H1 (cell line): Measurements from ENCODE around the gene FAM111A. TPM values are rescaled to one million over a fixed set of nuclear protein-coding genes. Genes with fewer than 3 reads are reported as not detected.

Experiments used
- CTCF ChIA-PET: fragments of 300-600 bp; sonication (Branson Sonifier 250); formaldehyde crosslinking; loops from one replicate; lab custom pipeline; 2021; ENCODE audit not compliant: partially characterized antibody; lab: Charles Lee
- POLR2A ChIA-PET: fragments of 300-600 bp; sonication (Branson Sonifier 250); formaldehyde crosslinking; loops from one replicate; lab custom pipeline; 2021; ENCODE audit warnings: inconsistent platforms; ENCODE audit not compliant: partially characterized antibody; lab: Charles Lee
- DNase-seq, 2 experiments: peaks; one replicate each; pipeline versions ENCODE4 v3.0.0 to v3.0.0-alpha.2; 2010 to 2022; ENCODE audit warnings: low spot score in 2 of 2, low read depth in 1 of 2, mixed read lengths in 1 of 2
- FAIRE-seq: peaks from 2 replicates; lab custom pipeline; 2011; peaks lifted over from hg19 to GRCh38; lab: Jason Lieb, UNC
- H2AFZ ChIP-seq: 2 replicates; pipeline ENCODE4 v1.8.1; 2012; ENCODE audit warnings: low read length, inconsistent platforms
- H2AK5ac ChIP-seq: 2 replicates; pipeline ENCODE4 v1.6.1; 2013; ENCODE audit warnings: low read depth, low read length
- H2BK120ac ChIP-seq: replicated peaks from 2 replicates; pipeline ENCODE3; 2013; ENCODE audit warnings: low read depth, low read length, inconsistent platforms
- H2BK12ac ChIP-seq: 2 replicates; pipeline ENCODE4 v1.6.1; 2013; ENCODE audit warnings: low read depth, low read length
- H2BK15ac ChIP-seq: 2 replicates; pipeline ENCODE4 v1.6.1; 2013; ENCODE audit warnings: low read length
- H2BK20ac ChIP-seq: 2 replicates; pipeline ENCODE4 v1.6.1; 2013; ENCODE audit warnings: low read length
- H2BK5ac ChIP-seq: 2 replicates; pipeline ENCODE4 v1.6.1; 2013; ENCODE audit warnings: low read depth, low read length
- H3K14ac ChIP-seq: 2 replicates; pipeline ENCODE4 v1.6.1; 2013; ENCODE audit warnings: inconsistent platforms; ENCODE audit not compliant: insufficient read length
- H3K18ac ChIP-seq: 2 replicates; pipeline ENCODE4 v1.6.1; 2013; ENCODE audit warnings: low read length; ENCODE audit errors: extremely low read depth
- H3K23ac ChIP-seq: 2 replicates; pipeline ENCODE4 v1.6.1; 2013; ENCODE audit warnings: inconsistent platforms; ENCODE audit not compliant: insufficient read length
- H3K23me2 ChIP-seq: 2 replicates; pipeline ENCODE4 v1.6.1; 2013; ENCODE audit warnings: low read depth, low read length
- H3K27ac ChIP-seq: 2 replicates; pipeline ENCODE4 v1.6.1; 2011; ENCODE audit warnings: low read depth, low read length, inconsistent platforms
- H3K27me3 ChIP-seq, 4 experiments: replicated peaks in 1 of 4; 1 replicate in 1 of 4; 2 replicates in 3 of 4; pipeline versions ENCODE4 v1.6.1 to v1.8.1; 2011 to 2013; ENCODE audit warnings: low read length in 3 of 4, mild to moderate bottlenecking in 3 of 4, inconsistent platforms in 2 of 4, mixed read lengths in 2 of 4, moderate library complexity in 1 of 4; ENCODE audit not compliant: control insufficient read depth in 3 of 4, insufficient read depth in 3 of 4; ENCODE audit errors: extremely low read depth in 1 of 4
- H3K36me3 ChIP-seq, 4 experiments: 2 replicates each; pipeline versions ENCODE4 v1.6.1 to v1.8.1; 2011 to 2013; ENCODE audit warnings: mild to moderate bottlenecking in 4 of 4, low read length in 3 of 4, moderate library complexity in 2 of 4, control low read depth in 1 of 4, inconsistent platforms in 1 of 4; ENCODE audit not compliant: insufficient read depth in 4 of 4, control insufficient read depth in 2 of 4
- H3K4ac ChIP-seq: replicated peaks from 2 replicates; pipeline ENCODE3; 2013; ENCODE audit warnings: low read length, low read depth, mixed read lengths, inconsistent platforms; ENCODE audit not compliant: insufficient read length
- H3K4me1 ChIP-seq, 4 experiments: replicated peaks in 1 of 4; 1 replicate in 1 of 4; 2 replicates in 3 of 4; pipeline versions ENCODE4 v1.6.1 to v1.8.1; 2011 to 2013; ENCODE audit warnings: low read length in 3 of 4, inconsistent platforms in 2 of 4, mixed read lengths in 1 of 4; ENCODE audit not compliant: insufficient read depth in 4 of 4, control insufficient read depth in 3 of 4
- H3K4me2 ChIP-seq, 2 experiments: 2 replicates each; pipeline versions ENCODE4 v1.6.1 to v1.8.1; 2011 to 2013; ENCODE audit warnings: low read depth in 2 of 2, low read length in 2 of 2, control low read depth in 1 of 2, inconsistent platforms in 1 of 2, mild to moderate bottlenecking in 1 of 2; ENCODE audit not compliant: insufficient read depth in 1 of 2
- H3K4me3 ChIP-seq, 4 experiments: fragments of 200-600, 300-600 bp in 1 of 4; sonication (generic), shearing (Covaris generic), sonication (Bioruptor Twin) in 1 of 4; 2 replicates each; pipeline versions ENCODE4 v1.5.1 to v1.8.1; 2011 to 2016; ENCODE audit warnings: low read length in 4 of 4, low read depth in 3 of 4, control low read depth in 2 of 4, inconsistent platforms in 2 of 4, mild to moderate bottlenecking in 2 of 4, mixed read lengths in 1 of 4, moderate library complexity in 1 of 4; ENCODE audit not compliant: insufficient read depth in 2 of 4; ENCODE audit errors: extremely low read depth in 1 of 4
- H3K56ac ChIP-seq: replicated peaks from 2 replicates; pipeline ENCODE3; 2013; ENCODE audit warnings: low read depth, mild to moderate bottlenecking, mixed read lengths, low read length, inconsistent platforms; ENCODE audit not compliant: insufficient read length
- H3K79me1 ChIP-seq: 2 replicates; pipeline ENCODE4 v1.6.1; 2013; ENCODE audit warnings: low read depth, low read length, control low read depth
- H3K79me2 ChIP-seq, 2 experiments: 2 replicates each; pipeline versions ENCODE4 v1.6.1 to v1.8.1; 2012 to 2013; ENCODE audit warnings: low read length in 2 of 2, mild to moderate bottlenecking in 2 of 2, inconsistent platforms in 1 of 2; ENCODE audit not compliant: insufficient read depth in 2 of 2, control insufficient read depth in 1 of 2
- H3K9ac ChIP-seq, 4 experiments: replicated peaks in 1 of 4; 1 replicate in 1 of 4; 2 replicates in 3 of 4; pipeline versions ENCODE4 v1.6.1 to v1.8.1; 2011 to 2013; ENCODE audit warnings: low read depth in 3 of 4, low read length in 3 of 4, control low read depth in 2 of 4, mild to moderate bottlenecking in 2 of 4, moderate library complexity in 2 of 4, inconsistent platforms in 1 of 4; ENCODE audit errors: extremely low read depth in 1 of 4
- H3K9me3 ChIP-seq, 2 experiments: 2 replicates each; pipeline versions ENCODE4 v1.6.1 to v1.8.1; 2012 to 2013; ENCODE audit warnings: mild to moderate bottlenecking in 2 of 2, moderate library complexity in 2 of 2, control low read depth in 1 of 2, inconsistent platforms in 1 of 2, low read depth in 1 of 2, low read length in 1 of 2, mixed read lengths in 1 of 2; ENCODE audit not compliant: insufficient read depth in 2 of 2
- H4K20me1 ChIP-seq, 2 experiments: replicated peaks in 1 of 2; 2 replicates each; pipeline versions ENCODE3 to v1.8.1; 2011 to 2013; ENCODE audit warnings: inconsistent platforms in 2 of 2, low read length in 2 of 2, mild to moderate bottlenecking in 1 of 2; ENCODE audit not compliant: insufficient read depth in 2 of 2, control insufficient read depth in 1 of 2
- H4K5ac ChIP-seq: 2 replicates; pipeline ENCODE4 v1.6.1; 2013; ENCODE audit warnings: low read length, low read depth, mixed read lengths, inconsistent platforms; ENCODE audit not compliant: insufficient read length
- H4K8ac ChIP-seq: 2 replicates; pipeline ENCODE4 v1.8.0; 2013; ENCODE audit warnings: mild to moderate bottlenecking, moderate library complexity, low read length, inconsistent platforms; ENCODE audit not compliant: insufficient read depth; ENCODE audit errors: extremely low read depth
- H4K91ac ChIP-seq: replicated peaks from 2 replicates; pipeline ENCODE3; 2013; ENCODE audit warnings: low read length, mixed read lengths, inconsistent platforms; ENCODE audit not compliant: insufficient read length
- ATF3 ChIP-seq: IDR thresholded peaks from 2 replicates; pipeline ENCODE4 v1.6.1; 2011; ENCODE audit warnings: low read depth, mild to moderate bottlenecking, low read length; ENCODE audit not compliant: insufficient read depth
- BRCA1 ChIP-seq: IDR thresholded peaks from 2 replicates; pipeline ENCODE4 v1.6.1; 2012; ENCODE audit warnings: low read depth, low read length, improper control_type of control experiment
- CHD1 ChIP-seq: IDR thresholded peaks from 2 replicates; pipeline ENCODE4 v1.6.1; 2012; ENCODE audit warnings: low read depth, low read length, improper control_type of control experiment
- CHD2 ChIP-seq: IDR thresholded peaks from 2 replicates; pipeline ENCODE4 v1.6.1; 2012; ENCODE audit warnings: low read length, improper control_type of control experiment
- CREB1 ChIP-seq: IDR thresholded peaks from 2 replicates; pipeline ENCODE4 v1.6.1; 2012; ENCODE audit warnings: inconsistent platforms
- EGR1 ChIP-seq: IDR thresholded peaks from 2 replicates; pipeline ENCODE4 v1.6.1; 2011; ENCODE audit warnings: low read depth, low read length, borderline replicate concordance
- GABPA ChIP-seq: IDR thresholded peaks from 2 replicates; pipeline ENCODE4 v1.6.1; 2011; ENCODE audit warnings: mild to moderate bottlenecking, low read length, moderate library complexity, borderline replicate concordance; ENCODE audit not compliant: insufficient read depth
- KDM4A ChIP-seq: IDR thresholded peaks from one replicate; pipeline ENCODE4 v1.7.1; 2012; ENCODE audit warnings: low read depth, mild to moderate bottlenecking, moderate library complexity, low read length, inconsistent platforms; ENCODE audit not compliant: severe bottlenecking
- NANOG ChIP-seq: IDR thresholded peaks from 2 replicates; pipeline ENCODE4 v1.6.1; 2011; ENCODE audit warnings: low read length, low read depth, mild to moderate bottlenecking, inconsistent platforms; ENCODE audit not compliant: insufficient read depth, poor library complexity, severe bottlenecking
- RBBP5 ChIP-seq: IDR thresholded peaks from 2 replicates; pipeline ENCODE4 v1.7.1; 2012; ENCODE audit warnings: low read depth, mild to moderate bottlenecking, inconsistent platforms, low read length, moderate library complexity, borderline replicate concordance
- RNF2 ChIP-seq: fragments of 200-900, 300-1000 bp; sonication (generic); IDR thresholded peaks from 2 replicates; pipeline ENCODE4 v1.7.1; 2016; ENCODE audit warnings: borderline replicate concordance, low read depth, mild to moderate bottlenecking, antibody characterized with exemption, low read length; ENCODE audit not compliant: poor library complexity, severe bottlenecking; ENCODE audit errors: missing control alignments
- SAP30 ChIP-seq: fragments of 300-600 bp; sonication (generic); IDR thresholded peaks from 2 replicates; pipeline ENCODE4 v1.7.1; 2012; ENCODE audit warnings: low read length, moderate library complexity, mild to moderate bottlenecking, inconsistent platforms; ENCODE audit not compliant: insufficient read depth, insufficient replicate concordance
- SP1 ChIP-seq: IDR thresholded peaks from 2 replicates; pipeline ENCODE4 v1.6.1; 2011; ENCODE audit warnings: low read depth, low read length
- TCF12 ChIP-seq: IDR thresholded peaks from 2 replicates; pipeline ENCODE4 v1.6.1; 2011; ENCODE audit warnings: low read depth, mild to moderate bottlenecking, low read length
- WGBS, 2 experiments: shearing (Covaris generic) in 1 of 2; methylation state at CpG; one replicate each; pipeline versions ENCODE4 v1.1.6 to v1.1.7; 2013 to 2015; ENCODE audit warnings: low lambda C conversion rate in 2 of 2, mixed read lengths in 2 of 2, inconsistent platforms in 1 of 2, low coverage in 1 of 2, missing lambda C conversion rate in 1 of 2; ENCODE audit not compliant: insufficient replicate concordance in 2 of 2, insufficient coverage in 1 of 2, insufficient read length in 1 of 2; ENCODE audit errors: extremely low coverage in 1 of 2, missing lambda C conversion rate in 1 of 2; 5-methylcytosine and 5-hydroxymethylcytosine counted together
- polyA plus RNA-seq, 7 experiments: library from polyadenylated mRNA; depleted of rRNA in 3 of 7; stranded (reverse) in 5 of 7; unstranded in 2 of 7; fragments of >200 nt in 5 of 7; fragments of 200-250 nt in 2 of 7; gene quantifications; 1 replicate in 5 of 7; 2 replicates in 1 of 7; 4 replicates in 1 of 7; pipeline versions ENCODE4 v1.2.1 to v1.2.3, GENCODE V29; 2011 to 2013; ENCODE audit warnings: missing spikeins in 2 of 7, mixed read lengths in 2 of 7
- total RNA-seq: library from RNA; stranded (reverse); fragmentation: NEBNext Ultra II Directional; extraction: Animal tissue kit (Norgen Biotek cat#: 25700); gene quantifications from 2 replicates; pipeline ENCODE4 v1.2.1, GENCODE V29; 2021

Gene FAM111A
- total and polyA plus RNA-seq, 2 of the 8 experiments (the other 6 are each of a cell fraction or from before 2014, with no cell fraction given) = 10.2 to 29.9 TPM

GRCh38 chr11:59197991-59198390 is 55.3 kb downstream of the FAM111A start:
- CTCF ChIA-PET = interaction anchor here (0.6 to 2.6 kb wide), 7 partner anchors 9 to 221 kb away, joined by 3 to 26 read pairs (median 4); no protein-coding TSS in a partner anchor
- FAIRE-seq = no peak
- TF ChIP-seq KDM4A (no peak), CREB1 (no peak), SP1 (no peak), SAP30 (no peak), TCF12 (no peak), NANOG (no peak), RBBP5 (no peak), BRCA1 (no peak), RNF2 (no peak), GABPA (no peak), EGR1 (no peak), CHD1 (no peak), ATF3 (no peak), CHD2 (no peak)

More at GRCh38 chr11:59197991-59198390, 55.3 kb downstream of the FAM111A start:
- Histone ChIP-seq H3K36me3 (peaks cover 6 to 44% (median 31%) of the 10 kb centered on the region in 4 experiments; a peak in 7 of 8 replicates), H3K79me2 (no peaks in the 10 kb centered on the region), H3K56ac (no peak overlapping the region), H3K14ac (no peak overlapping the region), H2BK12ac (no peak overlapping the region), H4K20me1 (peaks cover 0 to 2% of the 10 kb centered on the region in 2 experiments), H3K4me3 (no peak overlapping the region), H3K23ac (no peak overlapping the region), H3K4me1 (no peaks in the 10 kb centered on the region; a peak in 1 of 7 replicates), H2BK20ac (no peak overlapping the region), H3K4ac (no peak overlapping the region), H2BK15ac (no peak overlapping the region), H3K79me1 (no peaks in the 10 kb centered on the region), H3K9ac (no peak overlapping the region), H4K5ac (no peak overlapping the region), H3K18ac (no peak overlapping the region), H2BK120ac (no peak overlapping the region), H3K4me2 (no peak overlapping the region), H4K8ac (no peak overlapping the region), H2AK5ac (no peak overlapping the region), H3K23me2 (no peaks in the 10 kb centered on the region), H3K27ac (no peak overlapping the region), H4K91ac (no peak overlapping the region), H3K9me3 (peaks cover 4 to 10% of the 10 kb centered on the region in 2 experiments; a peak in 3 of 4 replicates), H2AFZ (no peak overlapping the region), H3K27me3 (no peaks in the 10 kb centered on the region), H2BK5ac (no peak overlapping the region)
- 98% methylated on average over 9 of the region's 9 CpGs; no CpG with 5 or more reads in 1 of the 2 experiments for WGBS, 2 experiments
- DNase-seq = no peak
- POLR2A ChIA-PET = no interaction called here
